WTC11 (cell line): ENCODE measurements around the gene RAB4A. TPM values are rescaled to one million over a fixed set of nuclear protein-coding genes. Genes with fewer than 3 reads are reported as not detected.

Experiments used
- ATAC-seq: fragments of 200-7000 bp; cut with Tn5 transposase; 2 replicates; pipeline ENCODE4 v1.10.0; 2021; ENCODE audit warnings: mild to moderate bottlenecking, moderate library complexity
- CTCF ChIA-PET: fragments of 300-600 bp; sonication (Branson Sonifier 250); formaldehyde crosslinking; loops from one replicate; lab custom pipeline; 2021; ENCODE audit warnings: antibody characterized with exemption; lab: Charles Lee
- POLR2A ChIA-PET: fragments of 350-600 bp; sonication (Branson Sonifier 250); formaldehyde crosslinking; loops from one replicate; lab custom pipeline; 2021; ENCODE audit warnings: antibody characterized with exemption; lab: Charles Lee
- DNase-seq: peaks from one replicate; pipeline ENCODE4 v3.0.0; 2021; ENCODE audit warnings: low spot score
- H3K27ac Mint-ChIP-seq: 2 replicates; pipeline ENCODE4 v1.8.0; 2021; ENCODE audit warnings: mixed read lengths
- H3K27me3 Mint-ChIP-seq: 2 replicates; pipeline ENCODE4 v1.8.0; 2021; ENCODE audit warnings: low read depth, mild to moderate bottlenecking, moderate library complexity, mixed read lengths
- H3K36me3 Mint-ChIP-seq: 2 replicates; pipeline ENCODE4 v1.8.0; 2021; ENCODE audit warnings: mixed read lengths
- H3K4me1 Mint-ChIP-seq: 2 replicates; pipeline ENCODE4 v1.8.0; 2022; ENCODE audit warnings: mixed read lengths
- H3K4me3 Mint-ChIP-seq: 2 replicates; pipeline ENCODE4 v1.8.0; 2021; ENCODE audit warnings: mild to moderate bottlenecking, moderate library complexity, mixed read lengths
- H3K9me3 Mint-ChIP-seq: 2 replicates; pipeline ENCODE4 v1.8.0; 2021; ENCODE audit warnings: mixed read lengths
- AR ChIP-seq: fragments of 250-450 bp; sonication (Bioruptor Pico); IDR thresholded peaks from 2 replicates; pipeline ENCODE4 v1.9.0; 2021; ENCODE audit warnings: mild to moderate bottlenecking
- CDX4 ChIP-seq: fragments of 250-450 bp; sonication (Bioruptor Pico); IDR thresholded peaks from 2 replicates; pipeline ENCODE4 v1.9.0; 2021; ENCODE audit warnings: moderate library complexity, mild to moderate bottlenecking, inconsistent platforms, borderline replicate concordance
- CREM ChIP-seq: sonication (generic); formaldehyde crosslinking; IDR thresholded peaks from 2 replicates; pipeline ENCODE4 v1.8.1; 2022; ENCODE audit warnings: mild to moderate bottlenecking, missing genetic modification reagents, moderate library complexity
- E2F4 ChIP-seq: sonication (generic); formaldehyde crosslinking; IDR thresholded peaks from 2 replicates; pipeline ENCODE4 v1.8.1; 2022; ENCODE audit warnings: low read depth, mild to moderate bottlenecking, moderate library complexity, missing genetic modification reagents, borderline replicate concordance
- ETV6 ChIP-seq: sonication (generic); formaldehyde crosslinking; IDR thresholded peaks from 2 replicates; pipeline ENCODE4 v1.8.1; 2022; ENCODE audit warnings: mild to moderate bottlenecking, missing genetic modification reagents
- FOXJ3 ChIP-seq: sonication (generic); formaldehyde crosslinking; IDR thresholded peaks from 2 replicates; pipeline ENCODE4 v1.9.0; 2021; ENCODE audit warnings: missing genetic modification reagents, mild to moderate bottlenecking, borderline replicate concordance
- FOXK1 ChIP-seq: sonication (generic); formaldehyde crosslinking; IDR thresholded peaks from 2 replicates; pipeline ENCODE4 v1.8.0; 2022; ENCODE audit warnings: mild to moderate bottlenecking, moderate library complexity, missing genetic modification reagents
- FOXP1 ChIP-seq: sonication (generic); formaldehyde crosslinking; IDR thresholded peaks from 2 replicates; pipeline ENCODE4 v1.8.0; 2022; ENCODE audit warnings: missing genetic modification reagents, mild to moderate bottlenecking, moderate library complexity, borderline replicate concordance
- GRHL2 ChIP-seq: fragments of 250-450 bp; sonication (Bioruptor Pico); IDR thresholded peaks from 2 replicates; pipeline ENCODE4 v1.8.0; 2022; ENCODE audit warnings: mild to moderate bottlenecking, moderate library complexity; ENCODE audit not compliant: insufficient replicate concordance, severe bottlenecking
- GTF2I ChIP-seq: fragments of 250-450 bp; sonication (Bioruptor Pico); conservative IDR thresholded peaks from 2 replicates; pipeline ENCODE4 v1.4.0; 2021; ENCODE audit warnings: mild to moderate bottlenecking
- HMGA2 ChIP-seq: fragments of 250-450 bp; sonication (Bioruptor Pico); IDR thresholded peaks from 2 replicates; pipeline ENCODE4 v1.4.0; 2021; ENCODE audit warnings: mild to moderate bottlenecking, moderate library complexity
- JAZF1 ChIP-seq: fragments of 250-450 bp; sonication (Bioruptor Pico); IDR thresholded peaks from 2 replicates; pipeline ENCODE4 v1.9.0; 2021; ENCODE audit warnings: moderate library complexity, mild to moderate bottlenecking, inconsistent platforms
- MYBL2 ChIP-seq: sonication (generic); formaldehyde crosslinking; IDR thresholded peaks from 2 replicates; pipeline ENCODE4 v1.8.1; 2023; ENCODE audit warnings: mild to moderate bottlenecking, moderate library complexity, missing genetic modification reagents
- NR3C1 ChIP-seq: sonication (generic); formaldehyde crosslinking; conservative IDR thresholded peaks from 2 replicates; pipeline ENCODE4 v1.8.1; 2023; ENCODE audit warnings: low read depth, mild to moderate bottlenecking, missing genetic modification reagents
- PREB ChIP-seq: sonication (generic); formaldehyde crosslinking; IDR thresholded peaks from 2 replicates; pipeline ENCODE4 v1.8.1; 2022; ENCODE audit warnings: mild to moderate bottlenecking, missing genetic modification reagents, moderate library complexity, borderline replicate concordance
- SP1 ChIP-seq: sonication (generic); formaldehyde crosslinking; conservative IDR thresholded peaks from 2 replicates; pipeline ENCODE4 v1.8.1; 2022; ENCODE audit warnings: missing genetic modification reagents
- TP53 ChIP-seq: sonication (generic); formaldehyde crosslinking; IDR thresholded peaks from 2 replicates; pipeline ENCODE4 v1.8.1; 2023; ENCODE audit warnings: mild to moderate bottlenecking, missing genetic modification reagents
- ZBTB21 ChIP-seq: sonication (generic); formaldehyde crosslinking; IDR thresholded peaks from 2 replicates; pipeline ENCODE4 v1.8.1; 2023; ENCODE audit warnings: mild to moderate bottlenecking, missing genetic modification reagents, borderline replicate concordance
- ZMAT4 ChIP-seq: fragments of 250-450 bp; sonication (Bioruptor Pico); IDR thresholded peaks from 2 replicates; pipeline ENCODE4 v1.9.0; 2021; ENCODE audit warnings: mild to moderate bottlenecking
- ZNF416 ChIP-seq: fragments of 250-450 bp; sonication (Bioruptor Pico); IDR thresholded peaks from 2 replicates; pipeline ENCODE4 v1.9.0; 2021; ENCODE audit warnings: mild to moderate bottlenecking, inconsistent platforms
- ZNF423 ChIP-seq: fragments of 250-450 bp; sonication (Bioruptor Pico); IDR thresholded peaks from 2 replicates; pipeline ENCODE4 v2.1.2; 2022; ENCODE audit warnings: mild to moderate bottlenecking, moderate library complexity
- ZSCAN18 ChIP-seq: fragments of 250-450 bp; sonication (Bioruptor Pico); IDR thresholded peaks from 2 replicates; pipeline ENCODE4 v2.1.2; 2022; ENCODE audit warnings: mild to moderate bottlenecking, moderate library complexity
- total RNA-seq: library from RNA; stranded (reverse); gene quantifications from 3 replicates; pipeline ENCODE4 v1.2.3, GENCODE V29; 2021

The RAB4A gene
- total RNA-seq, 1 experiment from 2014 or later = 67.9 TPM

- Mint-ChIP-seq H3K36me3 (no peaks in the 10 kb centered on the region), H3K27ac (peak overlapping the region; percentile 99), H3K4me1 (peaks cover 73% of the 10 kb centered on the region), H3K9me3 (no peaks in the 10 kb centered on the region), H3K27me3 (peaks cover 5% of the 10 kb centered on the region), H3K4me3 (peak overlapping the region; percentile 50)
- ChIA-PET POLR2A (interaction anchor here (0.8 to 1.5 kb wide), 3 partner anchors 26 to 494 kb away, joined by 3 read pairs; no protein-coding TSS in a partner anchor), CTCF (interaction anchor here (0.5 to 5.6 kb wide), 10 partner anchors 10 to 318 kb away, joined by 3 to 61 read pairs (median 3); no protein-coding TSS in a partner anchor)
- DNase-seq = no peak
- ATAC-seq = peak; percentile 10
- TF ChIP-seq GTF2I (CRISPR knock-in tag) = no peak
- TF ChIP-seq MYBL2 (CRISPR knock-in tag) = no peak
- TF ChIP-seq FOXJ3 (CRISPR knock-in tag) = no peak
- TF ChIP-seq GRHL2 (CRISPR knock-in tag) = no peak
- TF ChIP-seq PREB = no peak
- TF ChIP-seq NR3C1 (CRISPR knock-in tag) = no peak
- no peak for TF ChIP-seq AR
- TF ChIP-seq FOXK1 = no peak
- no peak for TF ChIP-seq ZBTB21 (CRISPR knock-in tag)
- TF ChIP-seq ZNF416 (CRISPR knock-in tag) = no peak
- no peak for TF ChIP-seq TP53 (CRISPR knock-in tag)
- no peak for TF ChIP-seq ETV6
These were observed 41.2 kb upstream of the RAB4A start for GRCh38 chr1:229229721-229230139.

- H3K4me3 Mint-ChIP-seq = peak overlapping the region; percentile 50
- H3K27me3 Mint-ChIP-seq = peaks cover 5% of the 10 kb centered on the region
- peak overlapping the region; percentile 99 for H3K27ac Mint-ChIP-seq
- CTCF ChIA-PET = interaction anchor here (0.5 to 5.6 kb wide), 10 partner anchors 9 to 318 kb away, joined by 3 to 61 read pairs (median 3); no protein-coding TSS in a partner anchor
- DNase-seq (no peak), ATAC-seq (peak; percentile 9)
- no peaks in the 10 kb centered on the region for H3K9me3 Mint-ChIP-seq
- no peaks in the 10 kb centered on the region for H3K36me3 Mint-ChIP-seq
- TF ChIP-seq ZNF423 (CRISPR knock-in tag) = peak; percentile 56
- TF ChIP-seq JAZF1 (CRISPR knock-in tag) = no peak
- TF ChIP-seq HMGA2 = no peak
- TF ChIP-seq ETV6 = 0 out of 2 replicates have a peak, but pooled peaks have one; percentile 18
- 0 out of 2 replicates have a peak, but pooled peaks have one; percentile 47 for TF ChIP-seq AR
- 0 out of 2 replicates have a peak, but pooled peaks have one; percentile 23 for TF ChIP-seq FOXP1 (CRISPR knock-in tag)
- TF ChIP-seq E2F4 (CRISPR knock-in tag) = no peak
- TF ChIP-seq ZSCAN18 (CRISPR knock-in tag) = no peak
- no peak for TF ChIP-seq CDX4 (CRISPR knock-in tag)
- 0 out of 2 replicates have a peak, but pooled peaks have one; percentile 24 for TF ChIP-seq SP1 (CRISPR knock-in tag)
- TF ChIP-seq ZBTB21 (CRISPR knock-in tag) = no peak
- TF ChIP-seq ZMAT4 (CRISPR knock-in tag) = no peak
- no peak for TF ChIP-seq CREM (CRISPR knock-in tag)
- H3K4me1 Mint-ChIP-seq = peaks cover 72% of the 10 kb centered on the region
- POLR2A ChIA-PET = interaction anchor here (0.6 to 1.5 kb wide), 3 partner anchors 27 to 515 kb away, joined by 3 to 5 read pairs (median 3); no protein-coding TSS in a partner anchor
These were observed 40.6 kb upstream of the RAB4A start for GRCh38 chr1:229230140-229230892.
